NCI-H1436 treated with DMSO at 0.1 percent for 48 hours (cell line): ENCODE measurements around the gene PTPRJ.
"Not testable (repeated sequence)": the region's sequence is repeated elsewhere in the genome, so short reads cannot be mapped to it uniquely, and the experiment has no call there.

ENCODE experiments used
- DNase-seq: peaks from one replicate; lab custom pipeline; 2025; lab: John Stamatoyannopoulos, UW

The PTPRJ gene

GRCh38 chr11:47980088-47980906 is at the start of gene PTPRJ:
Gene PTPRJ (plus strand): TSS chr11:47980559. CDS start chr11:47980913, 354 bp downstream.
- DNase-seq, result no peak

DNA sequence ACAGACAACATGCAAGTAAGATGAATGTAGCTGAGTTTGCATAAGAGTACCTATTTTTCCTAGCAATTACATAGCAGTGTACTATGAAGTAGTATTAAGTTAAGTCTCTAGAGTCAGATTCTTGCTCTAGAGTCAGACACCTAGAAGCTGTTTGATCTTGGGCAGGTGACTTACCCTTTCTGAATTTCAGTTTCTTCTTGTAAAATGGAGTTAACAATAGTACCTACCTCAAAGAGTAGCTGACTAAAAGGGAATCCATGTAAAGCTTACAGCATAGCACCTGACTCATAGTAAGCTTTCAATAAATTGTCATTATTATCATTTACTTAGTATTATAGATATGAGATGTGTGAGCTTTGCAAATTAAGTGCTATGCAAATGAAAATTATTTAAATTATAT is 47.8 kb upstream of the PTPRJ start:
- no peak for DNase-seq

DNA sequence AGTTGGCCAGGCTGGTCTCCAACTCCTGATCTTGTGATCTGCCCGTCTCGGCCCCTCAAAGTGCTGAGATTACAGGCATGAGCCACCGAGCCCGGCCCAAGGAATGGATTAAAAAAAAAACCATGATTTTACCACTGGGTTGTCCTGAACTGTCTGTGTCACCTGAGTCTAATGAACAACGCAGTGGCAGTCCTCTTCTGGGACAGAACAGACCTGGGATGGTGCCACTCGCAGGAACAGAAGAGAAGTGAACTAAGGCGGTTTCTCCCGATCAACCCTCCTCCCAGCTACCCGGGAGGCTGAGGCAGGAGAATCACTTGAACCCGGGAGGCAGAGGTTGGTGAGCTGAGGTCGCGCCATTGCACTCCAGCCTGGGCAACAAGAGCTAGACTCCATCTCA is 46.6 kb upstream of the PTPRJ start:
- not testable (repeated sequence) for DNase-seq

DNA sequence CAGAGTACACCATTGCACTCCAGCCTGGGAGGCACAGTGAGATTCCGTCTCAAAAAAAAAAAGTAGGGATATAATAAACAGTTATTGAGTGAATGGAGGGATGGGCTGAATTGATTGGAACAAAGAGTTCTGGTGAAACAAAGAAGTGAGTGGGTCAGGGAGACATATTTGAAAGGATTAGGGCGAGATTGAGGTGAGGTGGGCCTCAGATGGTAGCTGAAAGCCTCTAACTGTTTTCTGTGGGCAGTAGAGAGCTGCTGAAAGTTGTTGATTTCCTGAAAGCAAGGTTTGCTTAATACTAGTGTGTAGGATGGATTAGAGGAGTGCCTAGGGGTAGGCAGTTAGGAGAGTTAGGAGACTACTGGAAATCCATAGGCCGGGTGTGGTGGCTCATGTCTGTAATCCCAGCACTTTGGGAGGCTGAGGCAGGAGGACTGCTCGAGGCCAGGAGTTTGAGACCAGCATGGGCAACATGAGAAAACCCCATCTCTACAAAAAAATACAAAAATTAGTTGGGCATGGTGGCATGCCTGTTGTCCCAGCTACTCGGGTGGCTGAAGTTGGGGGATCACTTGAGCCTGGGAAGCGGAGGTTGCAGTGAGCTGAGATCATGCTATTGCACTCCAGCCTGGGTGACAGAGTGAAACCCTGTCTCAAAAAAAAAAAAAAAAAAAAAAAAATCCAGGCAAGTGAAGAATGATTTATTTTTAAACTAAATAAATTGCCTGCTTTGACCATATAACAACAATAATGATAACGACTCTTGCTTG is 41.4 kb upstream of the PTPRJ start:
- no peak for DNase-seq

- no peak for DNase-seq
Observed at GRCh38 chr11:47940904-47941649, 39.3 kb upstream of the PTPRJ start.

- no peak for DNase-seq
Observed at GRCh38 chr11:47941907-47942558, 38.3 kb upstream of the PTPRJ start.

GRCh38 chr11:47943721-47944586 is 36.4 kb upstream of the PTPRJ start:
- no peak for DNase-seq

DNA sequence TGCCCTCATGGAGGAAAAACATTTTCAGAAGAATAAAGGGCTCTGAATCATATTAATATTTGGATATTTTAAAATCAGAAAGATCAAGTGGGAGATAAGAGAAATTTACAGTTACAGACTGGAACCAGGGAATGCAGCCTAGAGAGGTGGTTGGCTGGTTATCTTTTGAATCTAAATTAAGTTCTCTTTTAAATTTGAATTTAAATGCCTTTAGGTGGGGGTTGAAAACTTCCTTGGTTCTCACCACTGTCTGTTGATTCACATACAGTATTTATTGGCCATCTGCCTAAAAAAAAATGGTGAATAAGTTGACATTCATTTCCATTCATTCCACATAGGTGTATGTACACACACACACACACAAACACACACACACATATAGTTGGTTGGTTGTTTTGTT is 35.7 kb upstream of the PTPRJ start:
- no peak for DNase-seq

- no peak for DNase-seq
Observed at GRCh38 chr11:47946682-47947559, 33.4 kb upstream of the PTPRJ start.

- DNase-seq, result no peak
Observed at GRCh38 chr11:47948137-47948536, 32.2 kb upstream of the PTPRJ start.

- DNase-seq, result not testable (repeated sequence)
Observed at GRCh38 chr11:47949001-47949675, 31.2 kb upstream of the PTPRJ start.

DNA sequence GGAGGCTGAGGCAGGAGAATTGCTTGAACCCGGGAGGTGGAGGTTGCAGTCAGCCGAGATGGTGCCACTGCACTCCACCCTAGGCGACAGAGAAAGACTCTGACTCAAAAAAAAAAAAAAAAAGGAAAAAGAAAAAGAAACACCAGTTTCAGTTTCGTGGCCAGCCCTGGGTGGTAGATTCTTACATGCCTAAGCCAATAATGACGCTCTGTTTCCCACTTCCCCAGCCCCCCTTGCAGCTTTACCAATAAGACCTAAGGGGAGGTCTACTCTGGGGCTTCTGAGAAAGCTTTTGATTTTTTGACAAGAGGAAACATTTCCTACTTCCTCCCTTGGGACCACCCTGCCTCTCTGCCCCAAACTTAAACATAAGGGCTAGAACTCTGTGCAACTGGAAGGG is 30.0 kb upstream of the PTPRJ start:
- DNase-seq, result no peak

DNA sequence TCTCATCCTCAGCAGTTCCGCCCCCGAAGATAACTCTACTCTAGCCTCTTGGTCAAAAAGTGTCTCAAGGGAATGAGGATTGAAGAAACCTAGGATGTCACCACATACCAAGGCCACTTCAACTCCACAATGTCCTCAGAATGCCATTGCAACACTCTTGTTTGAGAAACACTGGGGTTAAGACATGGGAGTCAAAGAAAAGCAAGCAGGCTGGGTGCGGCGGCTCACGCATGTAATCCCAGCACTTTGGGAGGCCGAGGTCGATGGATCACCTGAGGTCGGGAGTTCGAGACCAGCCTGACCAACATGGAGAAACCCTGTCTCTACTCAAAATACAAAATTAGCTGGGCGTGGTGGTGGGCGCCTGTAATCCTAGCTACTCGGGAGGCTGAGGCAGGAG is 28.9 kb upstream of the PTPRJ start:
- DNase-seq, result not testable (repeated sequence)

- no peak for DNase-seq
Observed at GRCh38 chr11:47955061-47955755, 25.2 kb upstream of the PTPRJ start.

- no peak for DNase-seq
Observed at GRCh38 chr11:47960015-47960414, 20.3 kb upstream of the PTPRJ start.

DNA sequence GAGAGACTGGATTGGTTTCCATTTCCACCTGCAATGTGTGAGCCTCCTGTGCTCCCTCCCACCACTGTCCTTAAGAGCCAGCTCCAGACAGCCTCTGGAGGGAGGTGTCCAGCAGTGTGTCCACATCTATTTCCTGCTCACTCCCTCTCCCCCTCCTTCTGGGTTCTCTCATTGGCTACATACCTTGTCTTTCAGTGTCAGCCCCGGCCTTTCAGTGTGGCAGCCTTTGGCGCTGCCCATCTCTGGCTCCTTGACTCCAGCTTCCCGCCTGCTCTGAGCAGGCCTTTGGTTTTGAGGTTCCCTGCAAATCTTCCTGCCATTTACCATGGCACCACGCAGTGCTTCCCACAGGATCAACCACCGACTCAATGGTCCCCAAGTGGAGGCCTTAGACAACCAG is 19.0 kb upstream of the PTPRJ start:
- DNase-seq, result no peak

- DNase-seq, result no peak
Observed at GRCh38 chr11:47964546-47964945, 15.8 kb upstream of the PTPRJ start.

- no peak for DNase-seq
Observed at GRCh38 chr11:47967577-47968525, 12.5 kb upstream of the PTPRJ start.
